Neural cell (in vitro differentiated cells): ENCODE results near the gene S1PR2. TPM values are rescaled to one million over a fixed set of nuclear protein-coding genes. Genes with fewer than 3 reads are reported as not detected.
"Not testable (repeated sequence)": the region's sequence is repeated elsewhere in the genome, so short reads cannot be mapped to it uniquely, and the experiment has no call there.

Source experiments
- H2AFZ ChIP-seq: fragments of 200-600, 300-800 bp; sonication (generic), shearing (Covaris generic); 2 replicates; pipeline ENCODE4 v1.6.0; 2014; ENCODE audit warnings: low read depth, mild to moderate bottlenecking, antibody characterized with exemption, low read length, moderate library complexity
- H3F3A ChIP-seq: fragments of 200-600 bp; shearing (Covaris generic); 2 replicates; pipeline ENCODE4 v1.6.1; 2016; ENCODE audit warnings: mild to moderate bottlenecking, moderate library complexity, mixed read lengths, antibody characterized with exemption, low read length; ENCODE audit not compliant: insufficient read depth, poor library complexity, severe bottlenecking
- H3K27ac ChIP-seq: fragments of 200-600, 300-800 bp; sonication (generic), shearing (Covaris generic); 2 replicates; pipeline ENCODE4 v1.5.1; 2014; ENCODE audit warnings: mild to moderate bottlenecking, low read length, moderate library complexity
- H3K27me3 ChIP-seq: fragments of 300-800, 200-600 bp; sonication (generic), shearing (Covaris generic); 2 replicates; pipeline ENCODE4 v1.6.0; 2014; ENCODE audit warnings: mild to moderate bottlenecking, low read depth, low read length, moderate library complexity; ENCODE audit not compliant: insufficient read depth
- H3K36me3 ChIP-seq: fragments of 300-800, 200-600 bp; sonication (generic), shearing (Covaris generic); 2 replicates; pipeline ENCODE4 v1.5.1; 2014; ENCODE audit warnings: mild to moderate bottlenecking, antibody characterized with exemption, low read length, moderate library complexity; ENCODE audit not compliant: insufficient read depth
- H3K4me2 ChIP-seq: fragments of 300-800, 200-600 bp; sonication (generic), shearing (Covaris generic); 2 replicates; pipeline ENCODE4 v1.6.0; 2014; ENCODE audit warnings: mild to moderate bottlenecking, low read length
- H3K4me3 ChIP-seq: fragments of 300-800, 200-600 bp; sonication (generic), shearing (Covaris generic); 2 replicates; pipeline ENCODE4 v1.5.1; 2014; ENCODE audit warnings: mild to moderate bottlenecking, low read length, moderate library complexity
- H3K79me2 ChIP-seq: fragments of 200-600 bp; shearing (Covaris generic); replicated peaks from 2 replicates; pipeline ENCODE4 v1.6.0; 2014; ENCODE audit warnings: mild to moderate bottlenecking, low read length, moderate library complexity; ENCODE audit not compliant: insufficient read depth
- H3K9ac ChIP-seq: fragments of 300-800, 200-600 bp; sonication (generic), shearing (Covaris generic); 2 replicates; pipeline ENCODE4 v1.6.1; 2016; ENCODE audit warnings: mild to moderate bottlenecking, low read length, mixed read lengths
- H3K9me2 ChIP-seq: fragments of 200-600 bp; shearing (Covaris generic); 2 replicates; pipeline ENCODE4 v1.6.1; 2016; ENCODE audit warnings: mild to moderate bottlenecking, low read length, mixed read lengths; ENCODE audit not compliant: insufficient read depth
- H3K9me3 ChIP-seq: fragments of 200-600, 300-800 bp; sonication (generic), shearing (Covaris generic); 2 replicates; pipeline ENCODE4 v1.6.1; 2016; ENCODE audit warnings: mild to moderate bottlenecking, mixed run types, low read length, moderate library complexity, mixed read lengths
- H4K20me1 ChIP-seq: fragments of 200-600 bp; shearing (Covaris generic); 2 replicates; pipeline ENCODE4 v1.6.1; 2016; ENCODE audit warnings: mild to moderate bottlenecking, mixed run types; ENCODE audit not compliant: insufficient read depth
- CTCF ChIP-seq: fragments of 450-650 bp; IDR thresholded peaks from 2 replicates; pipeline ENCODE4 v1.5.1; 2014; ENCODE audit warnings: antibody characterized with exemption, mild to moderate bottlenecking, moderate library complexity; ENCODE audit not compliant: poor library complexity, severe bottlenecking
- EP300 ChIP-seq: fragments of 450-650 bp; conservative IDR thresholded peaks from 2 replicates; pipeline ENCODE4 v1.6.1; 2014; ENCODE audit warnings: antibody characterized with exemption, mild to moderate bottlenecking, moderate library complexity; ENCODE audit not compliant: poor library complexity, severe bottlenecking
- EZH2 ChIP-seq: fragments of 200-600, 300-800 bp; shearing (Covaris generic), sonication (generic); IDR thresholded peaks from 2 replicates; pipeline ENCODE4 v1.6.1; 2014; ENCODE audit warnings: antibody characterized with exemption, low read length, borderline replicate concordance, mild to moderate bottlenecking; ENCODE audit not compliant: insufficient read depth, poor library complexity, severe bottlenecking
- MXI1 ChIP-seq: fragments of 450-650 bp; conservative IDR thresholded peaks from 2 replicates; pipeline ENCODE4 v1.6.1; 2014; ENCODE audit warnings: antibody characterized with exemption, mild to moderate bottlenecking; ENCODE audit not compliant: poor library complexity, severe bottlenecking
- POLR2AphosphoS5 ChIP-seq: IDR thresholded peaks from 2 replicates; pipeline ENCODE4 v1.6.1; 2012
- RAD21 ChIP-seq: fragments of 450-650 bp; conservative IDR thresholded peaks from 2 replicates; pipeline ENCODE4 v1.6.1; 2014; ENCODE audit warnings: antibody characterized with exemption, mild to moderate bottlenecking, moderate library complexity
- REST ChIP-seq: IDR thresholded peaks from 2 replicates; pipeline ENCODE4 v1.6.1; 2012; ENCODE audit warnings: borderline replicate concordance
- SMC3 ChIP-seq: fragments of 450-650 bp; conservative IDR thresholded peaks from 2 replicates; pipeline ENCODE4 v1.6.1; 2014; ENCODE audit warnings: antibody characterized with exemption, mild to moderate bottlenecking, moderate library complexity; ENCODE audit not compliant: poor library complexity
- TAF1 ChIP-seq: IDR thresholded peaks from 2 replicates; pipeline ENCODE4 v1.6.1; 2012; ENCODE audit warnings: low read depth
- polyA plus RNA-seq: library from polyadenylated mRNA; depleted of rRNA; stranded (reverse); fragments of >200 nt; gene quantifications from 2 replicates; pipeline ENCODE4 v1.2.3, GENCODE V29; 2014

The S1PR2 gene
- polyA plus RNA-seq, 1 donor from 2014 or later = 7.5 TPM

- Histone ChIP-seq H3K27ac (no peak overlapping the region), H3F3A (no peaks in the 10 kb centered on the region), H3K79me2 (no peaks in the 10 kb centered on the region), H3K36me3 (no peaks in the 10 kb centered on the region), H3K4me3 (no peak overlapping the region), H3K9me2 (no peaks in the 10 kb centered on the region), H4K20me1 (no peaks in the 10 kb centered on the region), H2AFZ (no peak overlapping the region), H3K9ac (no peak overlapping the region), H3K27me3 (no peaks in the 10 kb centered on the region), H3K4me2 (no peak overlapping the region), H3K9me3 (no peaks in the 10 kb centered on the region)
- TF ChIP-seq SMC3 (no peak), EZH2 (no peak), EP300 (no peak), CTCF (no peak), RAD21 (no peak), REST (no peak), TAF1 (no peak), POLR2AphosphoS5 (no peak), MXI1 (no peak)
These were observed 27.4 kb downstream of the S1PR2 start for GRCh38 chr19:10203686-10204085.

GRCh38 chr19:10201176-10201575, 30.0 kb downstream of the S1PR2 start:
- no peak overlapping the region for H3K27ac ChIP-seq
- no peak overlapping the region for H3K4me2 ChIP-seq
- no peaks in the 10 kb centered on the region for H3F3A ChIP-seq
- H3K79me2 ChIP-seq = no peaks in the 10 kb centered on the region
- H3K9ac ChIP-seq = no peak overlapping the region
- no peak for TF ChIP-seq EZH2
- no peak for TF ChIP-seq RAD21
- TF ChIP-seq MXI1 = no peak
- TF ChIP-seq REST = no peak
- no peak overlapping the region for H2AFZ ChIP-seq
- no peaks in the 10 kb centered on the region for H4K20me1 ChIP-seq
- no peak overlapping the region for H3K4me3 ChIP-seq
- no peaks in the 10 kb centered on the region for H3K36me3 ChIP-seq
- no peaks in the 10 kb centered on the region for H3K9me2 ChIP-seq
- no peaks in the 10 kb centered on the region for H3K27me3 ChIP-seq
- no peaks in the 10 kb centered on the region for H3K9me3 ChIP-seq

- not testable (repeated sequence) for H3K79me2 ChIP-seq, H3K9me2 ChIP-seq, H3K9ac ChIP-seq, H3K4me3 ChIP-seq, H3F3A ChIP-seq, H3K9me3 ChIP-seq, H3K27ac ChIP-seq, H3K4me2 ChIP-seq, H4K20me1 ChIP-seq, H2AFZ ChIP-seq, H3K27me3 ChIP-seq, H3K36me3 ChIP-seq
These were observed 31.0 kb downstream of the S1PR2 start for GRCh38 chr19:10200101-10200500.

- not testable (repeated sequence) for H3K36me3 ChIP-seq, H3K79me2 ChIP-seq, H3K27me3 ChIP-seq, H3K9me3 ChIP-seq, H3K9ac ChIP-seq, H3K9me2 ChIP-seq, H3K4me2 ChIP-seq, H3F3A ChIP-seq, H3K27ac ChIP-seq, H3K4me3 ChIP-seq, H2AFZ ChIP-seq, H4K20me1 ChIP-seq
These were observed 32.1 kb downstream of the S1PR2 start for GRCh38 chr19:10198889-10199644.
